ENCODE measurements around the gene ZNF133.

ZNF133 gene

GRCh38 chr20:18284805-18285533 is 3.4 kb upstream of the ZNF133 start:
- no peaks in the 10 kb centered on the region for H3K9me2 ChIP-seq (replicated peaks; ENCODE audit: low read depth, low read length)
- no peak overlapping the region for H2AFZ ChIP-seq (ENCODE audit: low read length)
- H3K27me3 ChIP-seq (ENCODE audit: insufficient read depth, low read length, poor library complexity, severe bottlenecking), result peaks cover 61% of the 10 kb centered on the region
- H3K4me3 ChIP-seq (ENCODE audit: low read length, poor library complexity, severe bottlenecking), result no peak overlapping the region
- peaks cover 5% of the 10 kb centered on the region; the same call in 1 of the 2 replicates for H3K79me2 ChIP-seq (ENCODE audit: insufficient read depth, low read length)
- H3K4me1 ChIP-seq (ENCODE audit: insufficient read depth, low read length, poor library complexity, severe bottlenecking), result peaks cover 8% of the 10 kb centered on the region
- H3K9me3 ChIP-seq (ENCODE audit: insufficient read depth, low read depth, low read length), result no peaks in the 10 kb centered on the region
- H3K9ac ChIP-seq (ENCODE audit: low read depth, low read length, poor library complexity, severe bottlenecking), result no peak overlapping the region
- H3K36me3 ChIP-seq (ENCODE audit: insufficient read depth, low read length), result no peaks in the 10 kb centered on the region
- H3K4me2 ChIP-seq (ENCODE audit: low read depth, low read length, poor library complexity, severe bottlenecking), result no peak overlapping the region
- H4K20me1 ChIP-seq (ENCODE audit: insufficient read depth, low read length, poor library complexity, severe bottlenecking), result no peaks in the 10 kb centered on the region
- H3F3A ChIP-seq (ENCODE audit: low read depth), result no peaks in the 10 kb centered on the region
- no peak for TF ChIP-seq EZH2phosphoT487 (IDR thresholded peaks at IDR 0.05; ENCODE audit: borderline replicate concordance)
- TF ChIP-seq, protein P1, sequence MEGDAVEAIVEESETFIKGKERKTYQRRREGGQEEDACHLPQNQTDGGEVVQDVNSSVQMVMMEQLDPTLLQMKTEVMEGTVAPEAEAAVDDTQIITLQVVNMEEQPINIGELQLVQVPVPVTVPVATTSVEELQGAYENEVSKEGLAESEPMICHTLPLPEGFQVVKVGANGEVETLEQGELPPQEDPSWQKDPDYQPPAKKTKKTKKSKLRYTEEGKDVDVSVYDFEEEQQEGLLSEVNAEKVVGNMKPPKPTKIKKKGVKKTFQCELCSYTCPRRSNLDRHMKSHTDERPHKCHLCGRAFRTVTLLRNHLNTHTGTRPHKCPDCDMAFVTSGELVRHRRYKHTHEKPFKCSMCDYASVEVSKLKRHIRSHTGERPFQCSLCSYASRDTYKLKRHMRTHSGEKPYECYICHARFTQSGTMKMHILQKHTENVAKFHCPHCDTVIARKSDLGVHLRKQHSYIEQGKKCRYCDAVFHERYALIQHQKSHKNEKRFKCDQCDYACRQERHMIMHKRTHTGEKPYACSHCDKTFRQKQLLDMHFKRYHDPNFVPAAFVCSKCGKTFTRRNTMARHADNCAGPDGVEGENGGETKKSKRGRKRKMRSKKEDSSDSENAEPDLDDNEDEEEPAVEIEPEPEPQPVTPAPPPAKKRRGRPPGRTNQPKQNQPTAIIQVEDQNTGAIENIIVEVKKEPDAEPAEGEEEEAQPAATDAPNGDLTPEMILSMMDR (conservative IDR thresholded peaks at IDR 0.05; ENCODE audit: low read length), result no peak

DNA sequence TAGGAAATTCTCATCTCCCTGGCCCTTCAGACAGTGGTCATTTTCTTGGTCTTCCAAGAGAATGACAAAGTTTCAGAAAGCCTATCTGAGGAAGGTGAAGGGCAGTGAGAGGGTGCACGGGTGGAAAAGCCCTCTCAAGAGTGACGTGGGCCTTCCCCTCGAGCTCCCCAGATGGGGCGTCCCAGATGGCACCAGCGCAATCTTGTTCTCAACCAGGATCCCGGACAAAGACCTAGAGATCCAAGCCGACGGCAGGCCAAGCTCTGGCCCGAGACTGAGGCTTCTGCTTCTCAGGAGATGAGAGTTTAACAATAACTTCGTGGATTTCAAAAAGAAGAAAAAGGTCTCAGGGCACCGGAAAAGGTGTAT is 797 bp upstream of the ZNF133 start:
- TF ChIP-seq, protein P1 (conservative IDR thresholded peaks at IDR 0.05; ENCODE audit: low read length), result no peak
- no peak for TF ChIP-seq EZH2phosphoT487 (IDR thresholded peaks at IDR 0.05; ENCODE audit: borderline replicate concordance)
- H3K36me3 ChIP-seq (ENCODE audit: insufficient read depth, low read length), result no peaks in the 10 kb centered on the region
- no peaks in the 10 kb centered on the region for H4K20me1 ChIP-seq (ENCODE audit: insufficient read depth, low read length, poor library complexity, severe bottlenecking)
- H3K9me3 ChIP-seq (ENCODE audit: insufficient read depth, low read depth, low read length), result no peaks in the 10 kb centered on the region
- peak overlapping the region; percentile 95 for H3K4me2 ChIP-seq (ENCODE audit: low read depth, low read length, poor library complexity, severe bottlenecking)
- H3K79me2 ChIP-seq (ENCODE audit: insufficient read depth, low read length), result peaks cover 5% of the 10 kb centered on the region; the same call in 1 of the 2 replicates
- peaks cover 8% of the 10 kb centered on the region for H3K4me1 ChIP-seq (ENCODE audit: insufficient read depth, low read length, poor library complexity, severe bottlenecking)
- H2AFZ ChIP-seq (ENCODE audit: low read length), result peak overlapping the region; percentile 96
- H3K9ac ChIP-seq (ENCODE audit: low read depth, low read length, poor library complexity, severe bottlenecking), result peak overlapping the region; percentile 85
- H3K9me2 ChIP-seq (replicated peaks; ENCODE audit: low read depth, low read length), result no peaks in the 10 kb centered on the region
- H3K4me3 ChIP-seq (ENCODE audit: low read length, poor library complexity, severe bottlenecking), result peak overlapping the region; percentile 90
- H3F3A ChIP-seq (ENCODE audit: low read depth), result no peaks in the 10 kb centered on the region
- peaks cover 48% of the 10 kb centered on the region for H3K27me3 ChIP-seq (ENCODE audit: insufficient read depth, low read length, poor library complexity, severe bottlenecking)

DNA sequence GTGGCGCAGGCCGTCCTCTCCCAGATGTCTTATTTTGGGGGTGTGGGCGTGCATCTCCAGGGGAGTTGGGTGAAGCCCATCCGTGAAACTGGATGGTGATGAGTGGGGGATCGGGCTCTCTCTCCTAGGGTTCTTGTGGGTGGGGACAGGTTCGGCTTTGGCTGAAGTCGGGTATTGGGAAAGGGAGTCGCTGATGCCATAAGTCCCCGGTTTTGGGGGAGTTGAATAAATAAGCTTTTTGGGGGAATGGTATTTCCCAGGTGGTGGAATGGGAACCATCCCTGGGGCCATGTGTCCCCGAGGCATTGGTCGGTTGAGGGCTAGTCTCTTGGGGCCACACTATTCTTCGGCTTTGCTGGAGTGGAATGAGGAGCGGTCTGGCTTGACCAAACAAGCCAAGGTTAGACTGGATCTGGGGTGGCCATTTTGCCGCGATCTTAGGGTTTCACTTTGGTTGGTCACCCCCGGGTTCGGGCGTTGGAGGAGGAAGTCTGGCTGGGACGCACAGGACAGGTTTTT is 481 bp downstream of the ZNF133 start:
- Histone ChIP-seq H3K79me2 (ENCODE audit: insufficient read depth, low read length) (peaks cover 5% of the 10 kb centered on the region; the same call in 1 of the 2 replicates), H3K9me3 (ENCODE audit: insufficient read depth, low read depth, low read length) (no peaks in the 10 kb centered on the region), H3F3A (ENCODE audit: low read depth) (no peaks in the 10 kb centered on the region), H3K9me2 (replicated peaks; ENCODE audit: low read depth, low read length) (no peaks in the 10 kb centered on the region), H3K27me3 (ENCODE audit: insufficient read depth, low read length, poor library complexity, severe bottlenecking) (peaks cover 35% of the 10 kb centered on the region), H3K4me2 (ENCODE audit: low read depth, low read length, poor library complexity, severe bottlenecking) (peak overlapping the region; percentile 95), H3K36me3 (ENCODE audit: insufficient read depth, low read length) (no peaks in the 10 kb centered on the region), H3K4me3 (ENCODE audit: low read length, poor library complexity, severe bottlenecking) (peak overlapping the region; percentile 90), H3K9ac (ENCODE audit: low read depth, low read length, poor library complexity, severe bottlenecking) (peak overlapping the region; percentile 85), H2AFZ (ENCODE audit: low read length) (peak overlapping the region; percentile 96), H3K4me1 (ENCODE audit: insufficient read depth, low read length, poor library complexity, severe bottlenecking) (peaks cover 8% of the 10 kb centered on the region), H4K20me1 (ENCODE audit: insufficient read depth, low read length, poor library complexity, severe bottlenecking) (no peaks in the 10 kb centered on the region)
- TF ChIP-seq, protein P1 (conservative IDR thresholded peaks at IDR 0.05; ENCODE audit: low read length), result no peak
- TF ChIP-seq EZH2phosphoT487 (IDR thresholded peaks at IDR 0.05; ENCODE audit: borderline replicate concordance), result no peak
